Posterior cingulate gyrus (tissue), 11 donors: Measurements from ENCODE around the gene HMCN2.

ENCODE experiments used
- DNase-seq, 10 donors: peaks; one replicate each; pipeline versions ENCODE4 v3.0.0 to v3.0.0-alpha.2; 2020 to 2021; ENCODE audit warnings: mixed read lengths in 3 of 10
- intact Hi-C: fragments of 100-400 bp; cut with DNase I; formaldehyde crosslinking; loops from one replicate; pipeline ENCODE4 v1.15.1; 2023

HMCN2 gene

DNA sequence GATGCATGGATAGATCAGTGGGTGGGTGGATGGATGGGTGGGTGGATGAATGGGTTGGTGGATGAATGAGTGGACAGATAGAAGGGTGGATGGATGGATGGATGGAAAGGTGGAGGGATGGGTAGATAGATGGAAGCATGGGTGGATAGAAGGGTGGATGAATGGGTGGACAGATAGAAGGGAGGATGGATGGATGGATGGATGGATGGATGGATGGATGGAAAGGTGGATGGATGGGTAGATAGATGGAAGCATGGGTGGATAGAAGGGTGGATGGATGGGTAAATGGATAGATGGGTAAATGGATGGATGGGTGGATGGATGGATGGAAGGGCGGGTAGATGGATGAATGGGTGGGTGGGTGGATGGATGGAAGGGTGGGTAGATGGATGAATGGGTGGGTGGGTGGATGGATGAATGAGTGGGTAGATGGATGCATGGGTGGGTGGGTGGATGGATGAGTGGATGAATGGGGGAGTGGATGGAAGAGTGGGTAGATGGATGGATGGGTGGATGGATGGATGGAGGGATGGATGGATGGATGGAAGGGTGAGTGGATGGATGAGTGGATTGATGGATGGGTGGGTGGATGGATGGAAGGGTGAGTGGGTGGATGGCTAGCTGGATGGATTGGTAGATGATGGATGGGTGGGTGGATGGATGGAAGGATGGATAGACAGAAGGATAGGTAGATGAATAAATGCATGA, 91.5 kb downstream of the HMCN2 start:
- intact Hi-C loops, result no loop called here
- no peak for DNase-seq

DNA sequence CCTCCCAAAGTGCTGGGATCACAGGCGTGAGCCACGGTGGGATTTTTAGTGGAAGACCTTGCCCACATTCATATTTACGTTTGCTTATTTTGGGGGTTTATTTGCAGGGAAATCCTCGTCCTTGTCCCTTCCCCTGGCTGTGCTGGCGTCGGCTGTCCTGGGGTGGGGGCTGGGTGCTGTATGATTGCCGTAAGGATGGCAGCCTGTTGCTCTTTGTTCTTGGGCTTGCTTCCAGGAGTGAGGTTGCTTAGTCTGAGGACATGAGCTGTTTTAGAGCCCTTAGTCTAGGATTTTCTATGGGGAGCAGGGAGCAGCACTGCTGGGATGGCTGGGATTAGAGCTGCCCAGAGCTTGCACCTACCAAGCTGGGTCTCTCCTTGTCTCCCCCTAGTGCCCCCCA, 93.4 kb downstream of the HMCN2 start:
- intact Hi-C loops, result no loop called here
- no peak for DNase-seq

DNA sequence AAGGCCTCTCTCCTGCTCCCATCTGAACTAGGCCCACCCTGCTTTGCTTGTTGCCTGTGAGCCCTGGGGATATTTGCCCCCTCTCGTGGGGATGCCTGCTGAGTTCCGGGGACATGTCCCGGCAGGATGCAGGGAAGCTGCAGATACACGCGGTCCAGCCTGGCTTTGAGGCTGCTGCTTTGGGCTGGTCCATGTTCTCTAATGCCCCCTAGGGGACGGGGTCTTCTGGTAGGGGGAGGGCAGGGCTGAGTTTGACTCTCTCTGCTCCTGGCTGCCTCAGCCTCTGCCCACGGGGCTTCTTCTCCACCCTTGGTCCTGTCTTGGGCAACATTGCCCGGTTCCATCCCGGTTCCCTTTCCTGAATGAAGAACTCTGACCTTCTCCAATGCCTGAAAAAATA, 94.3 kb downstream of the HMCN2 start:
- no peak for DNase-seq
- intact Hi-C loops, result no loop called here

DNA sequence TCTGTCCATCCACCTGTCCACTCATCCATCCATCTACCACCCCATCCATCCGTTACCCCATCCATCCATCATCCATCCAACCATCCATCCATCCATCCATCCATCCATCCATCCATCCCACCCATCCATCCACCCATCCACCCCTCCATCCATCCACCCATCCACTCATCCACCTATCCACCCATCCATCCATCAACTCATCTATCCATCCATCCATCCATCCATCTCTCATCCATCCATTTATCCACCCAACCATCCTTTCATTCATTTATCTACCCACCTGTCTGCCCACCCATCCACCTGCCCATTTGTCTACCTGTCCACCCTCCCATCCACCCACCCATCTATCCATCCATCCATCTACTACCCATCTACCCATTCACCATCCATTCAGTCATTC, 95.1 kb downstream of the HMCN2 start:
- intact Hi-C loops, result no loop called here
- DNase-seq, result no peak

DNA sequence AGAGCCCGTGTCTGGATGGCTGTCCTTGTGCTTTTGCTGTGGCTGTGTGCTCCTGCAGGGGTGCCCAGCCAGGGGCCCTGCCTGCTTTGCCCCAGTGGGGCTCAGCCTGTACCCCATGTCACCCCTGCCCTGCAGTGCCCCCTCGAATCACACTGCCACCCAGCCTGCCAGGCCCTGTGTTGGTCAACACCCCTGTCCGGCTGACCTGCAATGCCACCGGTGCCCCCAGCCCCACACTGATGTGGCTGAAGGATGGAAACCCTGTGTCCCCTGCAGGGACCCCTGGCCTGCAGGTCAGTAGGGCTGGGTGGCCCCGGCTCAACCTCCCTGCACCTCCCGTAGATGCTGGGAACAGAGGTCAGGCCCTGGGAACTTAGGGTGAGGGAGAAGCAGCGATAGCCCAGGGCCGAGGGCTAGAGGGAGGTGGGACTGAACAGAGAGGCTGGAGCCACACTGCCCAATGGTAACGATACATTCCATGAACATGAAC, 96.4 kb downstream of the HMCN2 start:
- intact Hi-C loops, result no loop called here
- DNase-seq, result no peak

DNA sequence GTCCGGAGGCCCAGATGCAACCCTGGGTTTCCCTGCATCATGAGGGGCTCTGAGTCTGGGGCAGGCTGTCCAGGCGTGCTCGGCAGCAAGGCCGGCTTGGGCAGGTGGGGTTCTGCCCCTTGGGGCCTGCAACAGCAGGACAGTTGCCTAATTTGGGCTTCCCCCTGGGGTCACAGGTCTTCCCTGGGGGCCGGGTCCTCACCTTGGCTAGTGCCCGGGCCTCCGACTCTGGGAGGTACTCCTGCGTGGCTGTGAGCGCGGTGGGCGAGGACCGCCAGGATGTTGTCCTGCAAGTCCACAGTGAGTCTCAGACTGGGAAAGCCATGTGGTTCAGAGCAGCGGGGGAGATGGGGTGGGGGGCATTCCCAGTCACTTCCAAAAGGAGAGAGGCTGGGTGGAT, 97.1 kb downstream of the HMCN2 start:
- intact Hi-C loops, result no loop called here
- no peak for DNase-seq

DNA sequence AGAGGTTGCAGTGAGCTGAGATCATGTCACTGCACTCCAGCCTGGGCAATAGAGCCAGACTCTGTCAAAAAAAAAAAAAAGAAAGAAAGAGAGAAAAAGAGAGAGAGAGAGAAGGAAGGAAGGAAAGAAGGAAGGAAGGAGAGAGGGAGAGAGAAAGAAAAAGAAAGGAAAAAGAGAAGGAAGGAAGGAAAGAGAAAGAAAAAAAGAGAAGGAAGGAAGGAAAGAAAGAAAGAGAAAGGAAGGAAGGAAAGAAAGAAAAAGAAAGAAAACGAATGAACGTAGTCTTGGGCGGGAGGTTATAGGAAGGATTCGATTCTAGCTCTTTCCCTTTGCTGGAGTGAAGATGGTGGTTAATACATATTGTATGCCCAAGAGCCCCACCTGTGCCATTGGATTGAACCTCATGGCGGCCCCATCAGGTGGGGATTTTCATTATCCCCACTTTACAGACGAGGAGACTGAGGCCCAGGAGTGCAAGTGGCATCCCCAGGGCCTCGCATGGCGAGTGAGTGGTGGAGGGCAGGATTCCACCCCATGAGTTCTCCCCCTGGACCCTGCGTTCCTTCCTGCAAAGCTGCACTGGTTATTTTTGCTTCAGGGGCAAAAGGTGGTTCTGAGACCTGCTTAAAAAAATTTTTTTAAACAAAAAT, 98.3 kb downstream of the HMCN2 start:
- intact Hi-C loops, result no loop called here
- DNase-seq, result no peak

DNA sequence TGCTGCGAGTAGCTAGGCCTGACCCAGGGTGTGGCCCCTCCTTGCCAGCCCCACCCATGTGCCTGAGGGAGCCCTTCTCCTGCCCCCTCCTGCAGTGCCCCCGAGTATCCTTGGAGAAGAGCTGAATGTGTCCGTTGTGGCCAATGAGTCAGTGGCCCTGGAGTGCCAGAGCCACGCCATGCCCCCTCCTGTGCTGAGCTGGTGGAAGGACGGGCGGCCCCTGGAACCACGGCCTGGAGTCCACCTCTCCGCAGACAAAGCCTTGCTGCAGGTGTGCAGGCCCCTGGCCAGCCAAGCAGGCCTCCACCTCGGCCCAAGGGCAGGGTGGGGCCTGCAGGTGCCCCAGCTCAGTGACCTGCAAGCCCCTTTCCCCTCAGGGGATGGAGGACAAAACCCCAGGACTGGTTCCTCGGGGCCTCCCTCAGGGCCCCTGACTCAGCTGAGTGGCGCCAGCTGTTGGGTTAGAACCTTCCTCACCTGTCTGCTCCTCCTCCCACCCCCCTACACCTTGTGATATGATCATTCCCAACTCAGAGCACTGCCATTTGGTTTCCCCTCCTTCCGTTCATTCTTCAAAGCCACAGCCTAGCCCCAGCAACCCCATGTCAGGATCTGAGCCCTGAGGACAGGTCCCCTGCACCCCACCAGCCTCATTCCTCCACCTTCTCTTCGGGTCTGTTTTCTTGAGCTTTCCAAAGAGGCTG, 99.2 kb downstream of the HMCN2 start:
- intact Hi-C loops, result no loop called here
- no peak for DNase-seq

DNA sequence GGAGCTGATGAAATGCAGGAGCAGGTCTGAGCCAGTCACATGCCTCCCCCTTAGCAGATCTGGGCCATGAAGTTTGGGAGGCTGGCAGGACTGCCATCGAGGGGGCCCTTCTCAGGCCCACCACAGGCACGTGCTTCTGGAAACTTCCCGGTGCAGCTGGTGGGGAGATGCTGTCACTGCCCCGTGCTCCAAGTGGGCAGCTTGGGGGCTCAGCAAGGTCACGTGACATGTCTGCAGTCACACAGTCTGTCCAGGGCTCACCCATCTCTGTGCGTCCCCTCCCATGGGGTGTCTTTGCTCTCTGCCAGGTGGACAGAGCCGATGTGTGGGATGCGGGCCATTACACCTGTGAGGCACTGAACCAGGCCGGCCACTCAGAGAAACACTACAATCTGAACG, 99.8 kb downstream of the HMCN2 start:
- no peak for DNase-seq
- intact Hi-C loops, result no loop called here

DNA sequence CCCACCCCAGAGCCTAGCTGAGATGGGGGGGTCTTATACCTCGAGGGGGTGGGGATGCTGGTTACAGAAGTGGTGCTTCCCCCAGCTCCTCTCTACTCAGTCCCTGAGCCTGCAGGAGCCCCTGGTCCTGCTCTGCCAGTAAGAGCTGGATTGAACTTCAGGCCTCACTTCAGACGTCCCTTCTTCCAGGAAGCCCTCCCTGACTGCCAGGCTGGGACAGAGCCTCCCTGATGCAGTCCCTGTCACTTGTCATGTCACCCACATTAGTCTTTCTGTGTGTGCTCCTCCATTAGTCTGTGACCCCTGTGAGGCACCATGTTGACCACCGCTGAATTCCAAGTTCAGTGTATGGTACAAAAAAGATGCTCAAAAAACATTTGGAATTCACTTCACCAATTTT, 100.5 kb downstream of the HMCN2 start:
- DNase-seq, result no peak
- intact Hi-C loops, result no loop called here

DNA sequence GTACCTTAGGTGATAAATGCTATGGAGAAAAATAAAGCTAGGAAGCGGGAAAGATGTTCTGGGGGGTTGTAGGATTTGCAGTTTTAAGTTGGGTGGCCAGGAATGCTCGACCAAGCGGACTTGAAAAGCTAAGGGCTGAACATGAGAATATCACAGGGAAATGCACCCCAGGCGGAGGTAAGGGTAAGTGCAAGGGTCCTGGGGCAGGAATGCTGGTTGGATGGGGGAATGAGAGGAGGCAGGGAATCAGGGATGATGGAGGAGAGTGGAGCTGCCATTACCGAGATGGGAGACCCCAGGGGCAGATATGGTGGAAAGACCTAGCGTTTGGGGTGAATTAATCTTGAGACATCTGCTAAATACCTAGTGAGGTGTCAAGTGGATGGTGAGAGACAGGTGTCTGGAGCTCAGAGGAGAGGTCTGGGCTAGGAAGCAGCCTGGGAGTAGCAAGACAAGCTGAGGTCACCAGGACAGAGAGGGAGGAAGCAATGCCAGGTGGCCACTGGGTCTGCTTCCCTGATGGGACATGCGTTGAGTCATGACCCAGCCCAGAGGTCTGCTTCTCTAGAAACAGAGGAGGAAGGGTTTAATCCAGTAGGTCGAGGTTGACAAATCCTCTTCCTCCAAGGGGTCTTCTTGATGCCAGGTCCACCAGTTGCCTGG, 101.5 kb downstream of the HMCN2 start:
- intact Hi-C loops, result no loop called here
- DNase-seq, result no peak

DNA sequence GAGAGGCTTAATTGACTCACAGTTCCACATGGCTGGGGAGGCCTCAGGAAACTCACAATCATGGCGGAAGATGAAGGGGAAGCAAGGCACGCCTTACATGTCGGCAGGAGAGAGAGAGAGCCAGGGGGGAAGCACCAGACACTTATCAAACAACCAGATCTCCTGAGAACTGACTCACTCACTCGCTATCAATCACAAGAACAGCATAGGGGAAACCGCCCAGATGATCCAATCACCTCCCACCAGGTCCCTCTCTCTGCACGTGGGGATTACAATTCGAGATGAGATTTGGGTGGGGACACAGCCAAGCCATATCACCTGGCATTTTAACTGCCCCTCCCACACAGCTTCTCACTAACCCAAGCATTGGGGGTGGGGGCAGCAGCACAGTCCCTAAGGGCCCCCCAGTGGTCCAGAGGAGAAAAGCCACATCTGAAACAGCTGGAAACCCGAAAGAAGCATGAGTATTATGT, 103.1 kb downstream of the HMCN2 start:
- intact Hi-C loops, result no loop called here
- DNase-seq, result no peak

DNA sequence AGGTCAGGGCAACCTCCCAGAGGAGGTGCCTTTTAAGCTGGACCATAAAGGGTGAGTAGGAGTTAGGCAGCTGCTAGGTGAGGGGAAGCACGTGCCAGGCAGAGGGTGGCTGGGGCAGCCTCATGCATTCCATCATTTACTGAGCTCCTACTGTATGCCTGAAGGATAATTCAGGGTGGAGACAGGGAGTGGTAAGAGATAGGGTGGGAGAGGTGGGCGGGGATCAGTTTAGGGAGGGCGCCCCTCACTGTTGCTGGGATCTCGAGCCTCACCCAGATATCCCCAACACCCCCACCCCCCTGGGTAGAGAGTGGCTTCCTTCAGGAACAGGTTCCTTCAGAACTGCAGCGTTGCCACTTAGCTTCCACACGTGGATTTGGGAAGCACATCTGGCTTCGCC, 104.7 kb downstream of the HMCN2 start:
- intact Hi-C loops, result no loop called here
- no peak for DNase-seq

DNA sequence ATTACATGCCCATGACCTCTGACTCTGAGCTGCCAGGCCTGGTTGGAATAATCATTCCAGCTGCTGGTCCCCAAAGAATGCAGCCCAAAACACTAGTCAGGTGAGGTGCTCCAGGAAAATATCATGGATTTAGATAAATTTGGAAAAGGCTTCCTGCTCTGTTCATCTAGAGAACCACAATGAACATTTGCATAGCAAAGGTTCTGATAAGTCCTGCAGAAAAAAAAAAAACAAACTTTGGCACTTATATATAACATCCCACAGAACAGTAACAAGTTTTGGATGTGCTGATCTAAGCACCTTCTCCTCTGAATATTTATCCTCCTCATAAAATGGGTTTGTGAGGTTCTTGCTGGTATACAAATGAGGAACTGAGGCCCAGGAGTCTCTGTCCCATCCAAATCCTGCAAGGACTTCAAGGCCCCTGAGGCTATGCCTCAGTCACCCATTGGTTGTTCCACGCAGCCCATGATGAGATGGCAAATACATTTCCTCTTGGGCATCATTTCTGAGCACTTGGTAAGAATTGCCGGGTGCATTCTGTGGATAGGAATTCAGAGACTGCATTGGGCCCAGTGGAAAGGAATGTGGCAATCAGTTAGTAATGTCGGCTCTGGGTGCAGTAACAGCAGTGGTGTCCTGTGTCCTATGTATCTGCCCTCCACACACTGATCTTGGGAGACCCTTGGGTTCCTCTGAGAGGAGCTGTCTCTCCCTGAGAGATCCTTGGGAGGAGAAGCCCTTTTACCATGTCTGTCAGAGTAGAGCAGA, 105.8 kb downstream of the HMCN2 start:
- intact Hi-C loops, result no loop called here
- DNase-seq, result no peak

DNA sequence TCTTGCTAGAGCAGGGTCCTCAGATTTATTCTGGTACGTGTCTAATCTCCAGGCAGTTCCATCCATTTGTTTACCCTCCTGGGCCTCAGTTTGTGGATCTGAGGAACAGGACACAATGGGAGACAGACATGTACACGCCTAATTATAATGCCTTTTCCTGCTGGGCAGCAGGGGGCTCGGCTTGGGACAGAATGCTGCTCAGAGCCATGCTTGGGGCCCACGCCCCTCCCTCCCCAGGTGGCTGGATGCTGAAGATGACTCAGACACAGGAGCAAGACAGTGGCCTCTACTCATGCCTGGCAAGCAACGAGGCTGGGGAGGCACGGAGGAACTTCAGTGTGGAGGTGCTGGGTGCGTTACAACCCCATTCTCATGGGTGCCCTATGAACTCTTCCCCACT, 106.5 kb downstream of the HMCN2 start:
- DNase-seq, result no peak
- intact Hi-C loops, result no loop called here

DNA sequence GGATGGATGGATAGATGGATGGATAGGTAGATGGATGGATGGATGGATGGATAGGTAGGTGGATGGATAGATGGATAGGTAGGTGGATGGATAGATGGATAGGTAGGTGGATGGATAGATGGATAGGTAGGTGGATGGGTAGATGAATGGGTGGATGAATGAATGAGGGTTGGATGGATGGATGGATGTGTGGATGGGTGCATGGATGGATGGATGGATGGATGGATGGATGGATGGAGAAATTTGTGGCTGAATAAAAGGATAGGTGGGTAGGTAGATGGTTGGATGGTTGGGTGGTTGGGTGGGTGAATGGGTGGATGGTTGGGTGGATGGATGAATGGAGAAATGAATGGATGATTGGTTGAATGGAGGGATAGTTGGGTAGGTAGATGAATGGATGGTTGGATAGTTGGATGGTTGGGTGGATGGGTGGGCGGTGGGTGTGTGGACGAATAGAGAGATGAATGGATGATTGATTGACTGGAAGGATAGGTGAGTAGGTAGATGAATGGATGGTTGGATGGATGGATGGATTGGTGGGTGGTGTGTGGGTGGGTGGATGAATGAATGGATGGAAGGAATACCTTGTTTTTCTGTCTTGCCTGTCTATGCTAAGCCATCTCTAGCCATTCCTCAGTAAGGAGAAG, 108.2 kb downstream of the HMCN2 start:
- no peak for DNase-seq
- intact Hi-C loops, result no loop called here

DNA sequence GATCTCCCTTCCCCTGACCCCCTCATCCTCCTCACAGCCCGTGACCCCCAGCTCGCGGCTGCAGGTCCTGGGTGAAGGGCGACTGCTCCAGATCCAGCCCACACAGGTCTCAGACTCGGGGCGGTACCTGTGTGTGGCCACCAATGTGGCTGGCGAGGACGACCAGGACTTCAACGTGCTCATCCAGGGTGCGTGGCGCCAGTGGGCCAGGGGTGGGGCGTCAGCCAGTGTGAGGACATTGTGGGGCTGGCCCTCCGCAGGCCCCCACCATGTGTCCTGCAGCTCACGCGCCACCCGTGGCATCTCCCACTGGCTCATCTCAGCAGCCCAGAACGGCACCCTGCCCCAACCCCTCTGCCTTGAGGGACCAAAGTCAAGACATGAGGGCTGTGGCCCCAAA, 112.1 kb downstream of the HMCN2 start:
- DNase-seq, result no peak
- intact Hi-C loops, result no loop called here

DNA sequence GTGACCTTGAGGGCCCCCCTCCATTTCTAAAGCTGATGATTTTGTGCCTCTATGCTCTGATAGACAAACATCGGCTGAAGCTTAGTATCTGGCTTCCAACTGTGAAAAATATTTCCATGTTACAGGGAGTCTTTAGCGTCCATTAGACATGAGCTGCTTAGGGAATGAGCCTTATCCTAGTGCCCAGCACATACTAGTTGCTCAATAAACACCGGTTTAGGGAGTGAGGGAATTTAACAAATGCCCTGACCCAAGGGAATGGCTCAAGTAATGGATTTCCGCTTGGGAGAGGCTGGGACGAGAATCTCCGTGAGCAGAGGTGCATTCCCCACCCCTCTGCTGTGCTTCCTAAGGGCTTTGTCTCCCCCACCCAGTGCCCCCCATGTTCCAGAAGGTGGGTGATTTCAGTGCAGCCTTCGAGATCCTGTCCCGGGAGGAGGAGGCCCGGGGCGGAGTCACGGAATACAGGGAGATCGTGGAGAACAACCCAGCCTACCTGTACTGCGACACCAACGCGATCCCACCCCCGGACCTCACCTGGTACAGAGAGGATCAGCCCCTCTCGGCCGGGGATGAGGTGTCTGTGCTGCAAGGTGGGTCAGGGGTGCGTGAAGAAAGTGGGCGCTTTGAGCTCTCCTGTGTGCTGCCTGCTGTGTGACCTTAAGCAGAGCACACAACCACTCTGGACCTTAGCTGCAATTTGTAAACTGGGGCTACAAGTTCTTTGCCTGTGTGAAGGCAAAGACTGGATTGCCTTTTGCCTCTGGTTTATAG, 113.5 kb downstream of the HMCN2 start:
- intact Hi-C loops, result no loop called here

DNA sequence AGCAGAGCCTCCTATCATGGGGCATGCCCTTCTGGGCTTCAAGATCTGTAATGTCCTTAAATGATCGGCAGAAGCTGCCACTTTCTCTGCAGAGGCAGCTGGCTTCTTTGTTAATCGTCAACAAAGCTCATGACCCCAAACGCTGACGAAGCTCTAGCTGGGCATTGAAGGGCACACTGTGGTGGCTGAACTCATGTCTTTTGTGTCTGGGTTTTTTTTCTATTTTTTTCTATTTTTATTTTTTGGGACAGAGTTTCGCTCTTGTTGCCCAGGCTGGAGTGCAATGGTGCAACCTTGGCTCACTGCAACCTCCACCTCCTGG, 114.0 kb downstream of the HMCN2 start:
- DNase-seq, result no peak
- intact Hi-C loops, result no loop called here

More for the DNA sequence above, 113.5 kb downstream of the HMCN2 start:
- DNase-seq, result no peak
